Hepatocyte (in vitro differentiated cells): ENCODE results near the gene RPTOR. TPM values are rescaled to one million over a fixed set of nuclear protein-coding genes. Genes with fewer than 3 reads are reported as not detected.

Experiments used
- DNase-seq: peaks from one replicate; pipeline ENCODE4 v3.0.0-alpha.2; 2016; ENCODE audit warnings: low spot score
- H2AFZ ChIP-seq: fragments of 200-600 bp; sonication (generic); 2 replicates; pipeline ENCODE4 v1.6.0; 2016; ENCODE audit warnings: antibody characterized with exemption, mild to moderate bottlenecking
- H3K27ac ChIP-seq: fragments of 200-600 bp; sonication (generic); 2 replicates; pipeline ENCODE4 v1.5.1; 2016; ENCODE audit warnings: mild to moderate bottlenecking
- H3K27me3 ChIP-seq: fragments of 200-600 bp; sonication (generic); 2 replicates; pipeline ENCODE4 v1.6.1; 2016
- H3K36me3 ChIP-seq: fragments of 200-600 bp; sonication (generic); replicated peaks from 2 replicates; pipeline ENCODE4 v1.5.1; 2016; ENCODE audit warnings: low read depth; ENCODE audit not compliant: insufficient read depth
- H3K4me1 ChIP-seq: fragments of 200-600 bp; sonication (generic); 2 replicates; pipeline ENCODE4 v1.5.1; 2016; ENCODE audit warnings: mild to moderate bottlenecking, moderate library complexity; ENCODE audit not compliant: insufficient read depth
- H3K4me2 ChIP-seq: fragments of 200-600 bp; sonication (generic); 2 replicates; pipeline ENCODE4 v1.6.0; 2016
- H3K4me3 ChIP-seq: fragments of 200-600 bp; sonication (generic); 2 replicates; pipeline ENCODE4 v1.5.1; 2016; ENCODE audit warnings: mild to moderate bottlenecking
- H3K79me2 ChIP-seq: fragments of 200-600 bp; sonication (generic); 2 replicates; pipeline ENCODE4 v1.6.0; 2017; ENCODE audit warnings: mild to moderate bottlenecking
- H3K9me2 ChIP-seq: fragments of 200-600 bp; sonication (generic); replicated peaks from 2 replicates; pipeline ENCODE4 v1.6.0; 2017; ENCODE audit warnings: mild to moderate bottlenecking; ENCODE audit not compliant: insufficient read depth
- H3K9me3 ChIP-seq: fragments of 200-600 bp; sonication (generic); 2 replicates; pipeline ENCODE4 v1.5.1; 2016; ENCODE audit warnings: low read depth, mild to moderate bottlenecking
- H4K20me1 ChIP-seq: fragments of 200-600 bp; sonication (generic); 2 replicates; pipeline ENCODE4 v1.6.0; 2016; ENCODE audit warnings: mild to moderate bottlenecking; ENCODE audit not compliant: insufficient read depth, poor library complexity, severe bottlenecking
- CTCF ChIP-seq: fragments of 200-600 bp; sonication (generic); IDR thresholded peaks from 2 replicates; pipeline ENCODE4 v1.5.1; 2016; ENCODE audit warnings: antibody characterized with exemption, mild to moderate bottlenecking; ENCODE audit not compliant: poor library complexity
- EZH2 ChIP-seq: fragments of 200-600 bp; sonication (generic); IDR thresholded peaks from 2 replicates; pipeline ENCODE4 v1.6.1; 2016; ENCODE audit warnings: antibody characterized with exemption, mild to moderate bottlenecking, borderline replicate concordance
- EZH2phosphoT487 ChIP-seq: fragments of 200-600 bp; sonication (generic); IDR thresholded peaks from one replicate; pipeline ENCODE4 v1.6.1; 2018; ENCODE audit warnings: antibody characterized with exemption, mild to moderate bottlenecking, low read depth, moderate library complexity; ENCODE audit not compliant: unreplicated experiment, severe bottlenecking
- WGBS: methylation state at CpG from one replicate; pipeline ENCODE4 v1.1.6; 2016; ENCODE audit warnings: low lambda C conversion rate; ENCODE audit errors: missing lambda C conversion rate; 5-methylcytosine and 5-hydroxymethylcytosine counted together
- polyA plus RNA-seq: library from polyadenylated mRNA; unstranded; fragments of >200 nt; fragmentation: Nextera tagmentation; extraction: Ambion mirVana; gene quantifications from 2 replicates; pipeline ENCODE4 v1.2.1, GENCODE V29; 2016
- total RNA-seq: library from RNA; depleted of rRNA; stranded (reverse); fragments of >200 nt; gene quantifications from 2 replicates; pipeline ENCODE4 v1.2.3, GENCODE V29; 2014

The RPTOR gene
- total and polyA plus RNA-seq, 2 experiments from 2014 or later, result 14.1 to 20.6 TPM

- Histone ChIP-seq H2AFZ (no peak overlapping the region), H3K27me3 (no peaks in the 10 kb centered on the region), H3K4me3 (no peak overlapping the region), H3K79me2 (peaks cover 56% of the 10 kb centered on the region), H3K9me3 (no peaks in the 10 kb centered on the region), H3K27ac (no peak overlapping the region), H3K9me2 (no peaks in the 10 kb centered on the region), H4K20me1 (no peaks in the 10 kb centered on the region), H3K36me3 (no peaks in the 10 kb centered on the region), H3K4me1 (no peaks in the 10 kb centered on the region), H3K4me2 (no peak overlapping the region)
- DNase-seq, result no peak
- WGBS, result 80% methylated on average over 7 of the region's 7 CpGs
- TF ChIP-seq EZH2, result no peak
- TF ChIP-seq CTCF, result no peak
- no peak for TF ChIP-seq EZH2phosphoT487
Measured at GRCh38 chr17:80717720-80718083, 173.1 kb downstream of the RPTOR start.

GRCh38 chr17:80718428-80718827 is 173.8 kb downstream of the RPTOR start:
- no peak for DNase-seq
- no peaks in the 10 kb centered on the region for H3K9me3 ChIP-seq
- WGBS, result 93% methylated on average over 4 of the region's 4 CpGs
- no peaks in the 10 kb centered on the region for H3K36me3 ChIP-seq
- H3K9me2 ChIP-seq, result no peaks in the 10 kb centered on the region
- TF ChIP-seq EZH2phosphoT487 (no peak), CTCF (no peak), EZH2 (no peak)
- no peaks in the 10 kb centered on the region for H3K4me1 ChIP-seq
- no peak overlapping the region for H3K4me2 ChIP-seq
- no peaks in the 10 kb centered on the region for H3K27me3 ChIP-seq
- H4K20me1 ChIP-seq, result no peaks in the 10 kb centered on the region
- H3K79me2 ChIP-seq, result peaks cover 49% of the 10 kb centered on the region
- no peak overlapping the region for H2AFZ ChIP-seq
- H3K27ac ChIP-seq, result no peak overlapping the region
- H3K4me3 ChIP-seq, result no peak overlapping the region

GRCh38 chr17:80719449-80719848 is 174.8 kb downstream of the RPTOR start:
- Histone ChIP-seq H4K20me1 (no peaks in the 10 kb centered on the region), H3K36me3 (no peaks in the 10 kb centered on the region), H3K27me3 (no peaks in the 10 kb centered on the region), H3K4me2 (no peak overlapping the region), H3K4me1 (no peaks in the 10 kb centered on the region), H3K79me2 (peaks cover 46% of the 10 kb centered on the region), H3K27ac (no peak overlapping the region), H3K4me3 (no peak overlapping the region), H3K9me2 (no peaks in the 10 kb centered on the region), H3K9me3 (no peaks in the 10 kb centered on the region), H2AFZ (no peak overlapping the region)
- no peak for DNase-seq
- 95% methylated on average over 9 of the region's 9 CpGs for whole genome bisulfite sequencing
- TF ChIP-seq EZH2 (no peak), CTCF (no peak), EZH2phosphoT487 (no peak)
